ENCODE measurements around the gene RIMS1.

GRCh38 chr6:71879016-71879415, 7.3 kb upstream of the RIMS1 start:
- no peak for TF ChIP-seq POLR2A (IDR thresholded peaks at IDR 0.05)
- no peak for TF ChIP-seq CTCF (IDR thresholded peaks at IDR 0.05)

All from esophagus squamous epithelium (tissue), 4 donors.